Testis (tissue), 3 donors: ENCODE results near the gene CYP1A2. TPM values are rescaled to one million over a fixed set of nuclear protein-coding genes. Genes with fewer than 3 reads are reported as not detected.

Experiments
- DNase-seq: peaks from one replicate; pipeline ENCODE4 v3.0.0-alpha.2; 2019
- H3K27ac ChIP-seq, 2 donors: fragments of 200-600 bp; sonication (generic); one replicate each; pipeline ENCODE4 v1.5.1; 2019
- H3K27me3 ChIP-seq: fragments of 200-600 bp; sonication (generic); one replicate; pipeline ENCODE4 v1.5.1; 2019
- H3K36me3 ChIP-seq: fragments of 200-600 bp; sonication (generic); one replicate; pipeline ENCODE4 v1.5.1; 2017; ENCODE audit warnings: low read depth; ENCODE audit errors: missing control alignments
- H3K4me1 ChIP-seq: fragments of 200-600 bp; sonication (generic); one replicate; pipeline ENCODE4 v1.5.1; 2019
- H3K4me3 ChIP-seq, 2 donors: fragments of 200-600 bp; sonication (generic); one replicate each; pipeline ENCODE4 v1.5.1; 2017 to 2019
- H3K9me3 ChIP-seq: fragments of 200-600 bp; sonication (generic); one replicate; pipeline ENCODE4 v1.5.1; 2017
- POLR2A ChIP-seq: fragments of 450-650 bp; IDR thresholded peaks from one replicate; pipeline ENCODE4 v1.6.1; 2017; ENCODE audit warnings: antibody characterized with exemption, mild to moderate bottlenecking, moderate library complexity
- WGBS, 2 donors: methylation state at CpG; one replicate each; pipeline ENCODE4 v1.1.5; 2018; 5-methylcytosine and 5-hydroxymethylcytosine counted together
- intact Hi-C: fragments of 100-400 bp; cut with DNase I; formaldehyde crosslinking; loops from one replicate; pipeline ENCODE4 v1.15.1; 2023; ENCODE audit warnings: low total_unique reads
- polyA plus RNA-seq: library from polyadenylated mRNA; stranded (reverse); fragments of 350-450 nt; fragmentation: Illumina TruSeq; extraction: RNeasy Lipid Tissue Mini Kit (QIAGEN cat#74804); gene quantifications from one replicate; pipeline ENCODE4 v1.2.3, GENCODE V29; 2014; ENCODE audit warnings: low read depth, low replicate concordance; ENCODE audit not compliant: insufficient read depth
- total RNA-seq, 2 donors: library from RNA; depleted of rRNA; stranded (reverse); fragments of >200 nt; gene quantifications; one replicate each; pipeline ENCODE4 v1.2.3, GENCODE V29; 2016
- TF ChIP-seq, protein P1 (sequence below), 3 experiments: fragments of 450-650 bp in 2 of 3; fragments of 200-600 bp in 1 of 3; sonication (generic) in 1 of 3; IDR thresholded peaks; one replicate each; pipeline ENCODE4 v1.5.1; 2016 to 2019; ENCODE audit warnings: antibody characterized with exemption in 3 of 3, mild to moderate bottlenecking in 2 of 3, moderate library complexity in 1 of 3

The CYP1A2 gene
- total and polyA plus RNA-seq, 3 donors from 2014 or later: 0.12 to 0.31 TPM; not detected in 1

DNA sequence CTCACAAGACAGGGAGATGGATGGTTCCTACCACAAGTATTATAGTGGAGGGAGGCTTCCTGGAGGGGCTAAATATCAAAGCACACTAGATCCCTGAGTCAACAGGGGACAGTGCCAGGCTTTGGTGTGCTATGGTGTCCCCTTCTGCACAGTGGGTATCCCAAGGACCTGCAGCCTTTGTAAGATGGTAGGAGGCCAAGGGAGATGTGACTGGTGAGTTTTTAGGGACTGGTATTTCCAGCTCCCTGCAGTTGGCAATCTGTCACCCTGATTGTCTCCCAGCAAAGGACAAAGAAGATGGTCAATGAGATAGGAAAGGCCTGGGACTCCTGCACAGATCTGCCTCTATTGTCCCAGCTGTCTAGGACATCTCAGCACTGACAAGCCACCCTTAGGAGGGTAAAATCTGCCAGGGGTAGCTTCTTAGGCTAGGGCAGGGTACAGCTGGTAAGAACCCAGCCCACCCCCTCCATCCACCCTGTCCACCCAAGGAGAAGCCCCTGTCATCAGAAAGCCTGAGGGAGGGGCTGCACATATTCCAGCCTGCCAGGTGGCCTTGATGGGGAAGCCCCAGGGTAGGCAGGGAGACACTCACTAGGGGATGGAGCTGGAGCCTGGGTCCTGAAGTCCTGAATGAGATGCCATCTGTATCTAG, 23.9 kb upstream of the CYP1A2 start:
- H3K9me3 ChIP-seq: no peaks in the 10 kb centered on the region
- no peaks in the 10 kb centered on the region for H3K27me3 ChIP-seq
- no peak overlapping the region for H3K27ac ChIP-seq
- TF ChIP-seq, protein P1, sequence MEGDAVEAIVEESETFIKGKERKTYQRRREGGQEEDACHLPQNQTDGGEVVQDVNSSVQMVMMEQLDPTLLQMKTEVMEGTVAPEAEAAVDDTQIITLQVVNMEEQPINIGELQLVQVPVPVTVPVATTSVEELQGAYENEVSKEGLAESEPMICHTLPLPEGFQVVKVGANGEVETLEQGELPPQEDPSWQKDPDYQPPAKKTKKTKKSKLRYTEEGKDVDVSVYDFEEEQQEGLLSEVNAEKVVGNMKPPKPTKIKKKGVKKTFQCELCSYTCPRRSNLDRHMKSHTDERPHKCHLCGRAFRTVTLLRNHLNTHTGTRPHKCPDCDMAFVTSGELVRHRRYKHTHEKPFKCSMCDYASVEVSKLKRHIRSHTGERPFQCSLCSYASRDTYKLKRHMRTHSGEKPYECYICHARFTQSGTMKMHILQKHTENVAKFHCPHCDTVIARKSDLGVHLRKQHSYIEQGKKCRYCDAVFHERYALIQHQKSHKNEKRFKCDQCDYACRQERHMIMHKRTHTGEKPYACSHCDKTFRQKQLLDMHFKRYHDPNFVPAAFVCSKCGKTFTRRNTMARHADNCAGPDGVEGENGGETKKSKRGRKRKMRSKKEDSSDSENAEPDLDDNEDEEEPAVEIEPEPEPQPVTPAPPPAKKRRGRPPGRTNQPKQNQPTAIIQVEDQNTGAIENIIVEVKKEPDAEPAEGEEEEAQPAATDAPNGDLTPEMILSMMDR (IDR thresholded peaks at IDR 0.05): no peak
- TF ChIP-seq POLR2A: no peak
- no peaks in the 10 kb centered on the region for H3K36me3 ChIP-seq
- intact Hi-C loops: no loop called here
- peaks cover 12% of the 10 kb centered on the region for H3K4me1 ChIP-seq
- DNase-seq: no peak
- H3K4me3 ChIP-seq: no peak overlapping the region

DNA sequence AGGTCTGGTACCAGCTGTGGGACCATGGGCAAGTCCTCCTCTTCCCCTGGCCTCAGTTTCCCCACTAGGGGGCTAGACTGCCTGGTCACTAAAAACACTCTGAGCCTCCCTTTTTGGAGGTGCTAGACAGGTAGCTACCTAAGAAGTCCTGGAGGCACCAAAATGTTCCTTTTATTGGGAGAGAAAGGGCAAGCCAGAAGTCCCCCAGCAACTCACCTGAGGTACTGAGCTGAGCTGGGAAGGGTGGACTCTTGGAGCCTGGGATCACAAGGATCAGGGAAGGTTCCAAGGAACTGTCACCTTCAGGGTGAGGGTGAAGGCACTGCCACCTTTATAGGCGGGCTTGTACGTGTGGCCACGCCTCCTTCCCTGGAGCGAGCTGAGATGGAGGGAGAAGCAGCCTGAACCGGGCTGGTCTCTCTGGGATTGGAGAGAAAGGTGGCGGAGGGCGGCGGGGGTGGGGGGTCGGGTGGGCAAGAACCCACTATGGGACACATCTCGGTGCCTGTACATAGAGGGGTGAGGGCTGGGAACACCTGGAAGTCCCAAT, 23.3 kb upstream of the CYP1A2 start, which contains the start of gene CYP1A1:
CYP1A1 (minus strand) TSS at position 304 of the 550 bp plus-strand sequence. CDS start 2,431 bp downstream, outside the sequence.
- Histone ChIP-seq H3K27me3 (no peaks in the 10 kb centered on the region), H3K9me3 (no peaks in the 10 kb centered on the region), H3K27ac (no peak within 1 kb of the TSS), H3K4me3 (peak within 1 kb of the TSS; percentile 54 to 59), H3K4me1 (peaks cover 12% of the 10 kb centered on the region), H3K36me3 (no peaks in the 10 kb centered on the region)
- 1% methylated on average over 6 to 9 of the region's 10 CpGs for WGBS, 2 donors
- intact Hi-C loops: no loop called here
- DNase-seq: peak; percentile 28
- TF ChIP-seq, protein P1 (IDR thresholded peaks at IDR 0.05): no peak
- TF ChIP-seq POLR2A: no peak

DNA sequence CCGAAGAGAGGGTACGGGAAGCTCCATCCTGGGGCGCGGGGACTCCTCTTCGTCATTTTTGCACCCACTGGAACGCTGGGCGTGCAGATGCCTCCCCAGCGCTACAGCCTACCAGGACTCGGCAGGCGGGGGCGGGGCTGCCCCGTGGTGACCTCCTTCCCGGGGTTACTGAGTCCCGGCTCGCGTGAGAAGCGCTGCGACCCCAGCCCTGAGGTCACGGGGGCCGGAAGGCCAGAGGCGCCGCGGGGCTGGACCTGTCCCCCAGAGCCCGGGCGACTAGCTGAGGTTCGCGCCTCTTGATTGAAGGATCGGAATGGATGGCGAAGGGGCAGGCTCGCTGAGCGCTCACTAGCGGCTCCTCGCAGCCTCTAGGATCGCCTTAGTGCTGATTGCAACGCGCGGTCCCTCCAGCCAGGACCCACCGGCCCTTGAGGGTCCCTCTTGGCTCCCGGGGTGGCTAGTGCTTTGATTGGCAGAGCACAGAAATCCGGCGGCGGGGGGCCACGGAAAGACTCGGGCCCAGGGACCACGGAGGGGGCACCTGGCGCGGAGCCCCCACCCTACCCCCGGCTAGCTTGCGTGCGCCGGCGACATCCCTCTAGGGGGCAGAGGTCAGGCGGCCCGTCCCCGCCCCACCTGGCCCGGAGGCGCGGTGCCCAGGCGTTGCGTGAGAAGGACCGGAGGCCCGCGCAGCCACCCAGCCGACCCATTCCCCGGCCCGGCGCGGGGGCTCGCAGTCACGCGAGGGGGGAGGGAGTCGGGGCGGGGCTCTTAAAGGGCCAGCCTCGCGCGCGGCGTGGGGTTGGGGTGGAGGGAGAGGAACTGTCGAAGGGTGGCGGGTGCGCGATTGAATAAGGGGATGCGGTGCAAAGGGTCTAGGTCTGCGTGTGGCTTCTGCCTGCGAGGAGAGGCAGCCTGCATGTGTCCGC, 22.5 kb upstream of the CYP1A2 start:
- Histone ChIP-seq H3K27ac (no peak overlapping the region), H3K9me3 (no peaks in the 10 kb centered on the region), H3K4me1 (peaks cover 12% of the 10 kb centered on the region), H3K4me3 (peak overlapping the region; percentile 54 to 59), H3K36me3 (no peaks in the 10 kb centered on the region), H3K27me3 (no peaks in the 10 kb centered on the region)
- peak; percentile 36 for DNase-seq
- WGBS, 2 donors: 3 to 6% methylated on average over 7 to 63 of the region's 86 CpGs
- TF ChIP-seq POLR2A: no peak
- TF ChIP-seq, protein P1 (IDR thresholded peaks at IDR 0.05): no peak
- intact Hi-C loops: no loop called here

DNA sequence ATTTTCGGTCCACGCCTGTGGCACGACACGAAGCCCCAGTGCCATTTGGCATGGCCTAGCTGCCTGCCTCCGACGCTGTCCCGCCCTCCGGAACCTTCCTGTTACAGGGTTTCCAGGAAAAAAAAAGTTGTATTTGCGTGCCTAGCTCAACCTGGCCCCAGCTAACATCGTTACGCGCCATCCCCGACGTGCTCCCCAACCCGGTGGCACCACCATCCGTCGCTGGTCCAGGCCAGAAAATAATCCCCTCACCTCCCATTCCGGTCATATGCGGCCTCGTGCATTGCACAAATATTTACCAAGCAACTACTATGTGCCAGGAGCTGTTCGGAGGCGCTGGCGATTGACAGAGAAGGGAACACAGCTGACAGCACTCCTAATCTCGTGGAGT, 21.9 kb upstream of the CYP1A2 start:
- no peak for DNase-seq
- intact Hi-C loops: no loop called here
- Histone ChIP-seq H3K9me3 (no peaks in the 10 kb centered on the region), H3K4me1 (peaks cover 12% of the 10 kb centered on the region), H3K27me3 (no peaks in the 10 kb centered on the region), H3K36me3 (no peaks in the 10 kb centered on the region), H3K27ac (no peak overlapping the region), H3K4me3 (peak overlapping the region; percentile 54 to 59)
- no peak for TF ChIP-seq POLR2A
- TF ChIP-seq, protein P1 (IDR thresholded peaks at IDR 0.05): no peak
- WGBS, 2 donors: 19 to 37% methylated on average over 22 to 24 of the region's 24 CpGs
